Kidney (tissue), 14 donors: ENCODE measurements around the gene SPOCK2. TPM values are rescaled to one million over a fixed set of nuclear protein-coding genes. Genes with fewer than 3 reads are reported as not detected.

Experiments
- DNase-seq, 5 donors: peaks; one replicate each; pipeline ENCODE4 v3.0.0-alpha.2; 2013 to 2020
- FAIRE-seq: peaks from 2 replicates; lab custom pipeline; 2012; peaks lifted over from hg19 to GRCh38; lab: Jason Lieb, UNC
- H3K27ac ChIP-seq, 2 donors: one replicate each; pipeline ENCODE4 v1.7.0; 2013; ENCODE audit warnings: low read depth in 2 of 2, low read length in 2 of 2, inconsistent platforms in 1 of 2
- H3K27me3 ChIP-seq: one replicate; pipeline ENCODE4 v1.7.1; 2013; ENCODE audit warnings: low read length, inconsistent platforms; ENCODE audit not compliant: control insufficient read depth, insufficient read depth
- H3K36me3 ChIP-seq, 3 donors: one replicate each; pipeline versions ENCODE4 v1.7.0 to v1.7.1; 2013; ENCODE audit warnings: low read length in 3 of 3, control low read depth in 1 of 3, inconsistent platforms in 1 of 3; ENCODE audit not compliant: insufficient read depth in 3 of 3, control insufficient read depth in 2 of 3
- H3K4me1 ChIP-seq, 3 donors: one replicate each; pipeline versions ENCODE4 v1.7.0 to v1.7.1; 2013; ENCODE audit warnings: low read length in 3 of 3, inconsistent platforms in 1 of 3, low read depth in 1 of 3; ENCODE audit not compliant: control insufficient read depth in 2 of 3, insufficient read depth in 2 of 3
- H3K4me3 ChIP-seq, 3 donors: one replicate each; pipeline versions ENCODE4 v1.7.0 to v1.8.1; 2013; ENCODE audit warnings: low read length in 3 of 3, control low read depth in 1 of 3, inconsistent platforms in 1 of 3
- H3K9ac ChIP-seq, 3 donors: one replicate each; pipeline versions ENCODE4 v1.7.0 to v1.7.1; 2013; ENCODE audit warnings: low read length in 3 of 3, control low read depth in 1 of 3, inconsistent platforms in 1 of 3
- H3K9me3 ChIP-seq, 3 donors: one replicate each; pipeline versions ENCODE4 v1.7.0 to v1.7.1; 2013; ENCODE audit warnings: low read length in 3 of 3, control low read depth in 1 of 3, inconsistent platforms in 1 of 3; ENCODE audit not compliant: control insufficient read depth in 2 of 3, insufficient read depth in 1 of 3
- intact Hi-C: fragments of 100-400 bp; cut with DNase I; formaldehyde crosslinking; loops from one replicate; pipeline ENCODE4 v1.11.1; 2022
- polyA plus RNA-seq: library from polyadenylated mRNA; stranded (reverse); fragments of 350-450 nt; fragmentation: Illumina TruSeq; extraction: RNeasy Lipid Tissue Mini Kit (QIAGEN cat#74804); gene quantifications from one replicate; pipeline ENCODE4 v1.2.3, GENCODE V29; 2014; ENCODE audit warnings: low read depth, low replicate concordance; ENCODE audit not compliant: insufficient read depth
- total RNA-seq: library from RNA; stranded (reverse); fragmentation: NEBNext Ultra II Directional; extraction: Animal tissue kit (Norgen Biotek cat#: 25700); gene quantifications from one replicate; pipeline ENCODE4 v1.2.1, GENCODE V29; 2021
- TF ChIP-seq, protein P1 (sequence below): IDR thresholded peaks from 3 replicates; pipeline ENCODE4 v1.5.1; 2012; ENCODE audit warnings: mild to moderate bottlenecking, moderate library complexity, borderline replicate concordance; ENCODE audit not compliant: insufficient read depth; ENCODE audit errors: extremely low read depth
- donor health status: control.
- donor health status: control.
- donor health status: control.
- donor health status: control.
- donor health status: control.
- donor health status: DM: yes; HTN: yes; CAD: no.
- donor health status: Normal renal cell carcinoma (clear cell type).

Gene SPOCK2
- total and polyA plus RNA-seq, 2 donors from 2014 or later, result 19.7 to 103 TPM

DNA sequence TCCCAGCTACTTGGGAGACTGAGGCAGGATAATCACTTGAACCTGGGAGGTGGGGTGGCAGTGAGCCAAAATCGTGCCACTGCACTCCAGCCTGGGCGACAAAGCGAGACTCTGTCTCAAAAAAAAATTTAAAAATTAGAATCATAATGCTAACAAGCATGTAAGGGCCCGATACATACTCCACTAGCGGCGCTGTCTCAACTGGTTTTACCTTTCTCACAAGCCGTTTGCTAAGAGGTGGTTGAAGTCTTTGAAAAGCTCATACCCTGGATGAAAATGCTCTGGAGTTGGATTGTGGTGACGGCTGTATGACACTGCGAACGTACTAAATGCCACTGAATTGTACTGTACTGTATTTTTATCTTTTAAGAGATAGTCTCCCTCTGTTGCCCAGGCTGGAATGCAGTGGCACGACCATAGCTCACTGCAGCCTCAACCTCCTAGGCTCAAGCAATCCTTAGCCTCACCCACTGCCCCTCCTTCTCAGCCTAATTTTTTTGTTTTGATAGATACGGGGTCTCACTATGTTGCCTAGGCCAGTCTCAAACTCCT lies 29.9 kb downstream of the SPOCK2 start:
- Histone ChIP-seq H3K27ac (no peak overlapping the region), H3K9ac (no peak overlapping the region), H3K4me1 (no peaks in the 10 kb centered on the region), H3K4me3 (no peak overlapping the region), H3K27me3 (no peaks in the 10 kb centered on the region), H3K36me3 (no peaks in the 10 kb centered on the region), H3K9me3 (no peaks in the 10 kb centered on the region)
- TF ChIP-seq, protein P1, sequence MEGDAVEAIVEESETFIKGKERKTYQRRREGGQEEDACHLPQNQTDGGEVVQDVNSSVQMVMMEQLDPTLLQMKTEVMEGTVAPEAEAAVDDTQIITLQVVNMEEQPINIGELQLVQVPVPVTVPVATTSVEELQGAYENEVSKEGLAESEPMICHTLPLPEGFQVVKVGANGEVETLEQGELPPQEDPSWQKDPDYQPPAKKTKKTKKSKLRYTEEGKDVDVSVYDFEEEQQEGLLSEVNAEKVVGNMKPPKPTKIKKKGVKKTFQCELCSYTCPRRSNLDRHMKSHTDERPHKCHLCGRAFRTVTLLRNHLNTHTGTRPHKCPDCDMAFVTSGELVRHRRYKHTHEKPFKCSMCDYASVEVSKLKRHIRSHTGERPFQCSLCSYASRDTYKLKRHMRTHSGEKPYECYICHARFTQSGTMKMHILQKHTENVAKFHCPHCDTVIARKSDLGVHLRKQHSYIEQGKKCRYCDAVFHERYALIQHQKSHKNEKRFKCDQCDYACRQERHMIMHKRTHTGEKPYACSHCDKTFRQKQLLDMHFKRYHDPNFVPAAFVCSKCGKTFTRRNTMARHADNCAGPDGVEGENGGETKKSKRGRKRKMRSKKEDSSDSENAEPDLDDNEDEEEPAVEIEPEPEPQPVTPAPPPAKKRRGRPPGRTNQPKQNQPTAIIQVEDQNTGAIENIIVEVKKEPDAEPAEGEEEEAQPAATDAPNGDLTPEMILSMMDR, result no peak
- intact Hi-C loops, result no loop called here
- FAIRE-seq (no peak), DNase-seq (no peak)

DNA sequence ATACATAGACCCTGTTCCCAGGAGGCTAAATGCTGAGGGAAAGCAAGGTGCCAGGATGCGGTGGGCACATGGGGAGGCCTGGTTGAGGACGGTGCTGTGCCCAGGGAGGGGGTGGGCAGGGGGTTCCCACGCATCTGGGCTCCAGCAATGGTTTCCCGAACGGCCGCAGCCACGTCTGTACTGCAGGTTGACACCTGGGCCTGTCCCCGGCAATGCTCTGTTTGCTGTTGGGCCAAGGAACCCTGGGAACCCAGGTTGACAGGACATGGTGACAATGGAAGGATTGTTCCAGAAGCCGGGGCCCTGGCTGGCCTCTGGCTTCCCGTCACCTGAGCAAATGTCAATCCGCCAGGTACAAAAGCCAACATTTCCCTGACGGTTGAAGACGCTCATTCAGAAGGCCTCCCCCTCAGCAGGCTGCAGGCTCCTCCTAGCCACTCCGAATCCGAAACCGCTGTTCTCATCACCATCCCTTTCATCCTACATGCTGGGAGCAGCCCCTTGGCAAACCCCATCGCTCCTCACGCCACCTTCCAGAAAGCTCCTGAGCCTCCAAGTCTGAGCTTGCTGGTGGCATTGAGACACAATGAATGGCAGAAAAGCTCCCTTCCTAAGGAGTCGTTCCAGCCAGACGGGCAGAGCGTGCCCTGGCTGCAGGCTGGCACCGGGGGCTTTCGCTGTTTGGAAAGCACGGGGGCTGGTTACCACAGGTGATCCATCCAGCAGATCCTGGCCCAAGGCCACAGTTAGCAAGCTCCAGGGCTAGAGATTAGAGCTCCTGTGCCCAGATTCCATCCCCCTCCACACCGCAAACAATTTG lies 31.2 kb downstream of the SPOCK2 start:
- Histone ChIP-seq H3K9ac (no peak overlapping the region), H3K4me3 (no peak overlapping the region), H3K27ac (no peak overlapping the region), H3K4me1 (no peaks in the 10 kb centered on the region), H3K9me3 (no peaks in the 10 kb centered on the region), H3K27me3 (no peaks in the 10 kb centered on the region), H3K36me3 (no peaks in the 10 kb centered on the region)
- TF ChIP-seq, protein P1, result no peak
- intact Hi-C loops, result no loop called here
- DNase-seq, result no peak
- FAIRE-seq, result no peak

GRCh38 chr10:72056113-72056512 lies 32.2 kb downstream of the SPOCK2 start:
- H3K27ac ChIP-seq, result no peak overlapping the region
- DNase-seq, result no peak
- H3K4me3 ChIP-seq, result no peak overlapping the region
- FAIRE-seq, result no peak
- no peaks in the 10 kb centered on the region for H3K36me3 ChIP-seq
- H3K4me1 ChIP-seq, result no peaks in the 10 kb centered on the region
- no peaks in the 10 kb centered on the region for H3K27me3 ChIP-seq
- no peaks in the 10 kb centered on the region for H3K9me3 ChIP-seq
- H3K9ac ChIP-seq, result no peak overlapping the region
- TF ChIP-seq, protein P1, result no peak
- intact Hi-C loops, result no loop called here
